OCI-LY7 (cell line): ENCODE measurements around the gene MAEA.

ENCODE experiments used
- EZH2phosphoT487 ChIP-seq: fragments of 200-600 bp; sonication (generic); IDR thresholded peaks from 2 replicates; pipeline ENCODE4 v1.6.1; 2018; ENCODE audit warnings: low read depth, borderline replicate concordance, mild to moderate bottlenecking, mixed run types, antibody characterized with exemption, low read length, moderate library complexity, mixed read lengths
- TF ChIP-seq, protein P1 (sequence below): fragments of 200-600 bp; sonication (generic); conservative IDR thresholded peaks from 2 replicates; pipeline ENCODE4 v1.5.1; 2014; ENCODE audit warnings: mild to moderate bottlenecking, antibody characterized with exemption, low read length, moderate library complexity, mixed read lengths

DNA sequence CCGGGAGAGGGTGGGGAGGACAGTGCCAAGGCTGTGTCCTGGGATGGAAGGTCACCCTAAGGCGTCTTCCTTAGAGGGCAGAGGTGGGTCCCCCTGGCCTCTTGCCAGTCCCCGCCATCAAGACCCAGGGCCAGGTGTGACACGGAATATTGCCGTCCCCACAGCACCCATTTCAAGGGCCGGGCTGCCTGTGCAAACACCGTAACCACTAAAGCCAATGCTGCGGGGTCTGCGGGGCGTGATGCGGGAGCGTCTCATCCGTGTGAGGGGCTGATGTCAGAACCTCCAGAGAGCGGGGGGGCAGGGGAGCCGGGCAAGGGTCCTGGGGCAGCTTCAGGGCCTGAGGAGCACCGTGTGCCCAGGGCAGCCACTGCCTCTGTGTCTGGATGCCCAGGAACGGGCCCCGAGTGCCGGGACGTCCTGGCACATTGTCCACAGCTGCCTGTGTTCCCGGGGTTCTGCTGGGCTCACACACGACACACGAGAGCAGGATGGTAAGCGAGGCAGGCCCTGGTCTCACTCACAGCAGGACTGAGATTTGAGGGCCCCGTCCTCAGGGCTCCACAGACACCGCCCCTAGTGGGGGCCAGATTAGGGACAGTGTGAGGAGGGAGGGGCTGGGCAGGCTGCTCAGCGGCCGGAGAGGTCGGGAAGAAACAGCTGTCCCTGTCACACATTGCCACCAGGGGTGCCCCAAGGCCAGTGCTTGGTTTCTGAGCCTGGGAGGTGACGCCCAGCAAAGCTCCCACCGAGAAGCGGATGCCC, 87.3 kb downstream of the MAEA start:
- TF ChIP-seq EZH2phosphoT487, result no peak
- TF ChIP-seq, protein P1, sequence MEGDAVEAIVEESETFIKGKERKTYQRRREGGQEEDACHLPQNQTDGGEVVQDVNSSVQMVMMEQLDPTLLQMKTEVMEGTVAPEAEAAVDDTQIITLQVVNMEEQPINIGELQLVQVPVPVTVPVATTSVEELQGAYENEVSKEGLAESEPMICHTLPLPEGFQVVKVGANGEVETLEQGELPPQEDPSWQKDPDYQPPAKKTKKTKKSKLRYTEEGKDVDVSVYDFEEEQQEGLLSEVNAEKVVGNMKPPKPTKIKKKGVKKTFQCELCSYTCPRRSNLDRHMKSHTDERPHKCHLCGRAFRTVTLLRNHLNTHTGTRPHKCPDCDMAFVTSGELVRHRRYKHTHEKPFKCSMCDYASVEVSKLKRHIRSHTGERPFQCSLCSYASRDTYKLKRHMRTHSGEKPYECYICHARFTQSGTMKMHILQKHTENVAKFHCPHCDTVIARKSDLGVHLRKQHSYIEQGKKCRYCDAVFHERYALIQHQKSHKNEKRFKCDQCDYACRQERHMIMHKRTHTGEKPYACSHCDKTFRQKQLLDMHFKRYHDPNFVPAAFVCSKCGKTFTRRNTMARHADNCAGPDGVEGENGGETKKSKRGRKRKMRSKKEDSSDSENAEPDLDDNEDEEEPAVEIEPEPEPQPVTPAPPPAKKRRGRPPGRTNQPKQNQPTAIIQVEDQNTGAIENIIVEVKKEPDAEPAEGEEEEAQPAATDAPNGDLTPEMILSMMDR, result no peak
